Keratinocyte (primary cell): ENCODE measurements around the gene MYBBP1A. TPM values are rescaled to one million over a fixed set of nuclear protein-coding genes. Genes with fewer than 3 reads are reported as not detected.

Experiments
- DNase-seq: peaks from one replicate; pipeline ENCODE4 v3.0.0-alpha.2; 2011; ENCODE audit warnings: low read depth, missing footprints, low spot score
- FAIRE-seq: peaks from 2 replicates; lab custom pipeline; 2011; peaks lifted over from hg19 to GRCh38; lab: Jason Lieb, UNC
- H2AFZ ChIP-seq: 2 replicates; pipeline ENCODE4 v1.6.0; 2012; ENCODE audit warnings: low read length, control low read depth, inconsistent platforms; ENCODE audit not compliant: control insufficient read depth
- H3K27ac ChIP-seq: 2 replicates; pipeline ENCODE4 v1.5.1; 2011; ENCODE audit warnings: low read length; ENCODE audit not compliant: control insufficient read depth, insufficient read depth
- H3K27me3 ChIP-seq: 3 replicates; pipeline ENCODE4 v1.6.0; 2011; ENCODE audit warnings: low read length; ENCODE audit not compliant: control insufficient read depth, insufficient read depth; ENCODE audit errors: extremely low read depth
- H3K36me3 ChIP-seq, 2 experiments: 2 replicates in 1 of 2; 3 replicates in 1 of 2; pipeline ENCODE4 v1.5.1; 2011; ENCODE audit warnings: low read length in 2 of 2, mild to moderate bottlenecking in 1 of 2; ENCODE audit not compliant: control insufficient read depth in 2 of 2, insufficient read depth in 2 of 2; ENCODE audit errors: extremely low read depth in 1 of 2
- H3K4me1 ChIP-seq: 3 replicates; pipeline ENCODE4 v1.5.1; 2011; ENCODE audit warnings: low read length; ENCODE audit not compliant: control insufficient read depth, insufficient read depth; ENCODE audit errors: extremely low read depth
- H3K4me2 ChIP-seq: 3 replicates; pipeline ENCODE4 v1.6.0; 2011; ENCODE audit warnings: low read depth, low read length; ENCODE audit not compliant: control insufficient read depth, insufficient read depth; ENCODE audit errors: extremely low read depth
- H3K4me3 ChIP-seq, 3 experiments: fragments of 200-600 bp in 1 of 3; sonication (generic) in 1 of 3; 2 replicates in 2 of 3; 3 replicates in 1 of 3; pipeline ENCODE4 v1.5.1; 2011 to 2016; ENCODE audit warnings: low read length in 3 of 3, mild to moderate bottlenecking in 3 of 3, control low read depth in 2 of 3, inconsistent platforms in 1 of 3, low read depth in 1 of 3, mixed read lengths in 1 of 3, mixed run types in 1 of 3, moderate library complexity in 1 of 3; ENCODE audit not compliant: control insufficient read depth in 2 of 3, insufficient read depth in 2 of 3; ENCODE audit errors: extremely low read depth in 1 of 3
- H3K79me2 ChIP-seq: 2 replicates; pipeline ENCODE4 v1.6.0; 2012; ENCODE audit warnings: low read length; ENCODE audit not compliant: control insufficient read depth, insufficient read depth
- H3K9ac ChIP-seq: 3 replicates; pipeline ENCODE4 v1.6.0; 2011; ENCODE audit warnings: low read length; ENCODE audit not compliant: control insufficient read depth, insufficient read depth; ENCODE audit errors: extremely low read depth
- H3K9me1 ChIP-seq: 3 replicates; pipeline ENCODE4 v1.6.0; 2011; ENCODE audit warnings: low read length; ENCODE audit not compliant: control insufficient read depth, insufficient read depth; ENCODE audit errors: extremely low read depth
- H3K9me3 ChIP-seq: 2 replicates; pipeline ENCODE4 v1.5.1; 2012; ENCODE audit warnings: low read depth, low read length; ENCODE audit not compliant: control insufficient read depth
- H4K20me1 ChIP-seq: 3 replicates; pipeline ENCODE4 v1.6.0; 2011; ENCODE audit warnings: low read length; ENCODE audit not compliant: control insufficient read depth, insufficient read depth; ENCODE audit errors: extremely low read depth
- EZH2 ChIP-seq: IDR thresholded peaks from one replicate; pipeline ENCODE4 v1.6.1; 2012; ENCODE audit warnings: inconsistent platforms, mild to moderate bottlenecking, low read length, moderate library complexity
- dilution Hi-C: fragments of 300-500 bp; cut with MboI; formaldehyde crosslinking; loops from one replicate; pipeline ENCODE4 v1.7.0; 2020; ENCODE audit warnings: low sequenced_read_pairs; ENCODE audit not compliant: extremely low pct_ligation_motif_present
- polyA plus RNA-seq, 5 experiments: library from polyadenylated mRNA; depleted of rRNA in 3 of 5; stranded (reverse) in 3 of 5; stranded (forward) in 1 of 5; unstranded in 1 of 5; fragments of >200 nt; gene quantifications; 1 replicate in 1 of 5; 2 replicates in 3 of 5; 3 replicates in 1 of 5; pipeline versions ENCODE4 v1.2.1 to v1.2.3, GENCODE V29; 2011 to 2012; ENCODE audit warnings: missing spikeins in 2 of 5, low read depth in 1 of 5, low replicate concordance in 1 of 5
- TF ChIP-seq, protein P1 (sequence below), 3 experiments: IDR thresholded peaks in 1 of 3; conservative IDR thresholded peaks in 1 of 3; optimal IDR thresholded peaks in 1 of 3; 2 replicates in 2 of 3; 3 replicates in 1 of 3; pipeline versions ENCODE3 to v1.5.1; 2011; ENCODE audit warnings: low read length in 3 of 3, mild to moderate bottlenecking in 3 of 3, moderate library complexity in 2 of 3, control low read depth in 1 of 3, inconsistent platforms in 1 of 3; ENCODE audit not compliant: insufficient read depth in 2 of 3; ENCODE audit errors: extremely low read depth in 1 of 3

MYBBP1A gene
- polyA plus RNA-seq, 1 donor (not counting 4 experiments of a cell fraction or from before 2014, with no cell fraction given): 20.5 TPM

DNA sequence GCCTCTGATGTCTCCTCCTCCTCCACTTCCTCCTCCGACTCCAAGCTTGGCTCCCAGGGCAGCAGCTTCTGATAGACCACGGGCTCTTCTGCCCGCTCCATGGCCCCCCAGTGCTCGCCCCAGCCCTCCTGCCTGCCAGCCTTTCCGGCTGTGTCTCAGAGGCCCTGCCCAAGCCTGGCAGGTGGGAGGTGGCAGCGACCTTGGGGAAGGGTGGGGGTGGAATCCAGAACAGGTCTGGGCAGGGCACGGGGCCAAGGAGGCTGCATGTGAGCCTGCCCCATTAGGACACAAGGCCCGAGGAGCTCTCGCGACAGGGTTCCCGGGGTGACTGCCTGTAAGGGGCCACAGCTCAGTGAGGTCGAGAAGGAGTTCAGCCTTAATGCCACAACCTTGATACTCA, 5.2 kb upstream of the MYBBP1A start, which contains the start of gene GGT6:
Gene GGT6 (minus strand): TSS at position 157 of the 400 bp plus-strand sequence. CDS start 56 bp downstream, at position 101.
- Histone ChIP-seq H3K9ac (peak within 1 kb of the TSS; percentile 2), H3K4me3 (peak within 1 kb of the TSS in 1 of 3 experiments; percentile 10), H3K9me3 (no peaks in the 10 kb centered on the region), H3K27me3 (no peaks in the 10 kb centered on the region), H3K4me1 (peaks cover 24% of the 10 kb centered on the region), H3K27ac (no peak within 1 kb of the TSS), H3K4me2 (peak within 1 kb of the TSS; percentile 39), H3K36me3 (no peaks in the 10 kb centered on the region), H4K20me1 (no peaks in the 10 kb centered on the region), H3K79me2 (no peaks in the 10 kb centered on the region), H3K9me1 (no peaks in the 10 kb centered on the region), H2AFZ (peak within 1 kb of the TSS; percentile 31)
- no peak for DNase-seq
- dilution Hi-C loops: no loop called here
- no peak for FAIRE-seq
- TF ChIP-seq, protein P1, sequence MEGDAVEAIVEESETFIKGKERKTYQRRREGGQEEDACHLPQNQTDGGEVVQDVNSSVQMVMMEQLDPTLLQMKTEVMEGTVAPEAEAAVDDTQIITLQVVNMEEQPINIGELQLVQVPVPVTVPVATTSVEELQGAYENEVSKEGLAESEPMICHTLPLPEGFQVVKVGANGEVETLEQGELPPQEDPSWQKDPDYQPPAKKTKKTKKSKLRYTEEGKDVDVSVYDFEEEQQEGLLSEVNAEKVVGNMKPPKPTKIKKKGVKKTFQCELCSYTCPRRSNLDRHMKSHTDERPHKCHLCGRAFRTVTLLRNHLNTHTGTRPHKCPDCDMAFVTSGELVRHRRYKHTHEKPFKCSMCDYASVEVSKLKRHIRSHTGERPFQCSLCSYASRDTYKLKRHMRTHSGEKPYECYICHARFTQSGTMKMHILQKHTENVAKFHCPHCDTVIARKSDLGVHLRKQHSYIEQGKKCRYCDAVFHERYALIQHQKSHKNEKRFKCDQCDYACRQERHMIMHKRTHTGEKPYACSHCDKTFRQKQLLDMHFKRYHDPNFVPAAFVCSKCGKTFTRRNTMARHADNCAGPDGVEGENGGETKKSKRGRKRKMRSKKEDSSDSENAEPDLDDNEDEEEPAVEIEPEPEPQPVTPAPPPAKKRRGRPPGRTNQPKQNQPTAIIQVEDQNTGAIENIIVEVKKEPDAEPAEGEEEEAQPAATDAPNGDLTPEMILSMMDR (optimal IDR thresholded peaks at IDR 0.05 in 1 of 3, IDR thresholded peaks at IDR 0.05 in 1 of 3, conservative IDR thresholded peaks at IDR 0.05 in 1 of 3; ENCODE audit: extremely low read depth in 1 of 3, insufficient read depth in 2 of 3, low read length in 3 of 3): no peak
- no peak for TF ChIP-seq EZH2

DNA sequence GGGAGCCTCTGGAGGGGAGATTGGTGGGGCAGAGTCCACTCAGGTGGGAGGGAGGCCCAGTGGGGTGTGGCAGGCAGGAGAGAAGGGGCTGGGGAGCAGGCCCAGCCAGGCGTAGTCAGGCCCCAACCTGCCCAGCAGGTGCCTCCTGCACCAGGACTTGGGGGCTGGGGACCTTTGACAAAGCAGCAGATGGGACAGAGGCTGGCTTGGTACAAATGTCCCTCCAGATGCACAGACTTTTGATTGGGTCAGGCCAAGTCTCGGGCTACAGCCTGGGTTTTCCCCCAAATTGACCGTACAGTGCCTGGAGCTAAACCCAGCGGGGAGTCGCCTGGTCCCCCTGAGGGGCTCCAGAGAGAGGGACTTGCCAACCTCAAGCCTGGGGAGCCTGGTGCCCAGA, 4.8 kb upstream of the MYBBP1A start:
- Histone ChIP-seq H3K4me2 (peak overlapping the region; percentile 19), H3K9ac (peak overlapping the region; percentile 2), H4K20me1 (no peaks in the 10 kb centered on the region), H3K79me2 (peaks cover 2% of the 10 kb centered on the region), H3K9me1 (no peaks in the 10 kb centered on the region), H3K4me1 (peaks cover 24% of the 10 kb centered on the region), H2AFZ (no peak overlapping the region), H3K4me3 (peak overlapping the region in 1 of 3 experiments; percentile 10), H3K9me3 (no peaks in the 10 kb centered on the region), H3K27ac (no peak overlapping the region), H3K27me3 (no peaks in the 10 kb centered on the region), H3K36me3 (no peaks in the 10 kb centered on the region)
- dilution Hi-C loops: no loop called here
- TF ChIP-seq EZH2: no peak
- TF ChIP-seq, protein P1 (optimal IDR thresholded peaks at IDR 0.05 in 1 of 3, IDR thresholded peaks at IDR 0.05 in 1 of 3, conservative IDR thresholded peaks at IDR 0.05 in 1 of 3; ENCODE audit: extremely low read depth in 1 of 3, insufficient read depth in 2 of 3, low read length in 3 of 3): no peak
- FAIRE-seq (no peak), DNase-seq (no peak)
